H9 (cell line): ENCODE data around the gene GOLGA6L4. TPM values are rescaled to one million over a fixed set of nuclear protein-coding genes. Genes with fewer than 3 reads are reported as not detected.
"Not testable (repeated sequence)": the region's sequence is repeated elsewhere in the genome, so short reads cannot be mapped to it uniquely, and the experiment has no call there.

ENCODE experiments used
- DNase-seq: peaks from one replicate; pipeline ENCODE4 v3.0.0-alpha.2; 2017
- H2AFZ ChIP-seq: one replicate; pipeline ENCODE4 v1.6.1; 2013; ENCODE audit warnings: mild to moderate bottlenecking, low read length, control low read depth, moderate library complexity
- H2AK5ac ChIP-seq: 2 replicates; pipeline ENCODE4 v1.6.1; 2013; ENCODE audit warnings: low read length, control low read depth, mixed read lengths; ENCODE audit not compliant: insufficient read length
- H2BK120ac ChIP-seq: one replicate; pipeline ENCODE4 v1.6.1; 2013; ENCODE audit warnings: low read depth, mild to moderate bottlenecking, low read length, control low read depth, inconsistent platforms; ENCODE audit not compliant: poor library complexity, severe bottlenecking
- H2BK12ac ChIP-seq: 2 replicates; pipeline ENCODE4 v1.6.1; 2013; ENCODE audit warnings: low read length, control low read depth, mixed read lengths, low read depth; ENCODE audit not compliant: insufficient read length
- H2BK15ac ChIP-seq: 2 replicates; pipeline ENCODE4 v1.6.1; 2013; ENCODE audit warnings: low read depth, low read length, control low read depth
- H2BK20ac ChIP-seq: one replicate; pipeline ENCODE4 v1.6.1; 2013; ENCODE audit warnings: low read depth, mild to moderate bottlenecking, low read length, control low read depth, inconsistent platforms; ENCODE audit not compliant: poor library complexity, severe bottlenecking
- H2BK5ac ChIP-seq: 2 replicates; pipeline ENCODE4 v1.6.1; 2013; ENCODE audit warnings: low read length, control low read depth, mixed read lengths; ENCODE audit not compliant: insufficient read length
- H3K14ac ChIP-seq: 2 replicates; pipeline ENCODE4 v1.6.1; 2013; ENCODE audit warnings: low read length, control low read depth; ENCODE audit not compliant: insufficient read depth
- H3K18ac ChIP-seq: 2 replicates; pipeline ENCODE4 v1.6.1; 2013; ENCODE audit warnings: low read depth, mild to moderate bottlenecking, mixed read lengths, low read length, control low read depth; ENCODE audit not compliant: insufficient read length
- H3K23ac ChIP-seq: 2 replicates; pipeline ENCODE4 v1.6.1; 2013; ENCODE audit warnings: low read length, control low read depth, mixed read lengths, low read depth; ENCODE audit not compliant: insufficient read length
- H3K23me2 ChIP-seq: 2 replicates; pipeline ENCODE4 v1.6.1; 2013; ENCODE audit warnings: low read depth, mild to moderate bottlenecking, mixed read lengths, low read length, control low read depth; ENCODE audit not compliant: insufficient read length, poor library complexity, severe bottlenecking
- H3K27ac ChIP-seq: 2 replicates; pipeline ENCODE4 v1.5.1; 2013; ENCODE audit warnings: low read length, control low read depth, mixed read lengths, low read depth; ENCODE audit not compliant: insufficient read length
- H3K27me3 ChIP-seq: 2 replicates; pipeline ENCODE4 v1.6.1; 2013; ENCODE audit warnings: low read length, control low read depth, inconsistent platforms; ENCODE audit not compliant: insufficient read depth
- H3K4ac ChIP-seq: 2 replicates; pipeline ENCODE4 v1.6.1; 2013; ENCODE audit warnings: low read depth, mild to moderate bottlenecking, control low read depth, inconsistent platforms, low read length, moderate library complexity
- H3K4me1 ChIP-seq: 2 replicates; pipeline ENCODE4 v1.6.1; 2013; ENCODE audit warnings: low read length, control low read depth, inconsistent platforms; ENCODE audit not compliant: insufficient read depth
- H3K4me2 ChIP-seq: 2 replicates; pipeline ENCODE4 v1.6.1; 2013; ENCODE audit warnings: low read length, control low read depth, mixed read lengths; ENCODE audit not compliant: insufficient read length, insufficient read depth
- H3K56ac ChIP-seq: 2 replicates; pipeline ENCODE4 v1.6.1; 2013; ENCODE audit warnings: low read depth, mild to moderate bottlenecking, mixed read lengths, low read length, control low read depth; ENCODE audit not compliant: insufficient read length
- H3K79me1 ChIP-seq: 2 replicates; pipeline ENCODE4 v1.6.1; 2013; ENCODE audit warnings: low read depth, mild to moderate bottlenecking, moderate library complexity, low read length, control low read depth, inconsistent platforms; ENCODE audit not compliant: insufficient read depth, poor library complexity, severe bottlenecking
- H3K79me2 ChIP-seq: 2 replicates; pipeline ENCODE4 v1.6.1; 2013; ENCODE audit warnings: low read length, control low read depth, inconsistent platforms; ENCODE audit not compliant: insufficient read depth
- H3K9ac ChIP-seq: 2 replicates; pipeline ENCODE4 v1.6.1; 2013; ENCODE audit warnings: low read length, control low read depth, mixed read lengths; ENCODE audit not compliant: insufficient read length; ENCODE audit errors: extremely low read depth
- H3K9me3 ChIP-seq: one replicate; pipeline ENCODE4 v1.6.1; 2013; ENCODE audit warnings: low read depth, low read length, inconsistent platforms; ENCODE audit not compliant: control insufficient read depth
- H3T11ph ChIP-seq: one replicate; pipeline ENCODE4 v1.6.1; 2013; ENCODE audit warnings: mild to moderate bottlenecking, low read length, control low read depth, inconsistent platforms
- H4K20me1 ChIP-seq: one replicate; pipeline ENCODE4 v1.6.1; 2013; ENCODE audit not compliant: control insufficient read depth, insufficient read length, insufficient read depth
- H4K5ac ChIP-seq: 2 replicates; pipeline ENCODE4 v1.6.1; 2013; ENCODE audit warnings: low read depth, mild to moderate bottlenecking, mixed read lengths, low read length, control low read depth; ENCODE audit not compliant: insufficient read length
- H4K8ac ChIP-seq: replicated peaks from 2 replicates; pipeline ENCODE4 v1.6.1; 2013; ENCODE audit warnings: low read length, control low read depth, mixed read lengths, low read depth; ENCODE audit not compliant: insufficient read length
- H4K91ac ChIP-seq: 2 replicates; pipeline ENCODE4 v1.6.1; 2013; ENCODE audit warnings: low read depth, mild to moderate bottlenecking, moderate library complexity, mixed read lengths, low read length, control low read depth; ENCODE audit not compliant: insufficient read length
- H3K27ac Mint-ChIP-seq, 3 experiments: 2 replicates in 2 of 3; 3 replicates in 1 of 3; pipeline ENCODE4 v1.8.0; 2020 to 2021; ENCODE audit warnings: mixed read lengths in 3 of 3, mild to moderate bottlenecking in 1 of 3, moderate library complexity in 1 of 3
- H3K27me3 Mint-ChIP-seq: 2 replicates; pipeline ENCODE4 v1.8.0; 2021; ENCODE audit warnings: low read depth, mild to moderate bottlenecking, moderate library complexity, mixed read lengths
- H3K36me3 Mint-ChIP-seq, 3 experiments: 2 replicates in 2 of 3; 3 replicates in 1 of 3; pipeline ENCODE4 v1.8.0; 2020 to 2021; ENCODE audit warnings: low read depth in 3 of 3, mixed read lengths in 3 of 3; ENCODE audit not compliant: insufficient read depth in 1 of 3
- H3K4me1 Mint-ChIP-seq, 2 experiments: 2 replicates each; pipeline ENCODE4 v1.8.0; 2020; ENCODE audit warnings: mixed read lengths in 2 of 2
- H3K4me3 Mint-ChIP-seq, 2 experiments: 2 replicates in 1 of 2; 3 replicates in 1 of 2; pipeline ENCODE4 v1.8.0; 2020 to 2021; ENCODE audit warnings: mild to moderate bottlenecking in 2 of 2, mixed read lengths in 2 of 2, moderate library complexity in 1 of 2
- H3K9me3 Mint-ChIP-seq, 2 experiments: 2 replicates in 1 of 2; 3 replicates in 1 of 2; pipeline ENCODE4 v1.8.0; 2020; ENCODE audit warnings: mild to moderate bottlenecking in 2 of 2, mixed read lengths in 2 of 2, moderate library complexity in 1 of 2
- WGBS: extraction: QIAGEN DNeasy Blood & Tissue Kit; methylation state at CpG from one replicate; pipeline ENCODE4 v1.1.7; 2013; ENCODE audit warnings: missing lambda C conversion rate, low lambda C conversion rate, mixed read lengths; ENCODE audit not compliant: insufficient read length; ENCODE audit errors: extremely low coverage; 5-methylcytosine and 5-hydroxymethylcytosine counted together
- total RNA-seq: library from RNA; stranded (reverse); gene quantifications from 2 replicates; pipeline ENCODE4 v1.2.1, GENCODE V29; 2021

Gene GOLGA6L4
- total RNA-seq, 1 experiment from 2014 or later = 1.2 TPM

- not testable (repeated sequence) for H3K27me3 Mint-ChIP-seq, H3K79me1 ChIP-seq, H3K56ac ChIP-seq, H3K36me3 Mint-ChIP-seq, DNase-seq, H4K8ac ChIP-seq, H4K91ac ChIP-seq, H3K9ac ChIP-seq, H3K23me2 ChIP-seq, H2BK15ac ChIP-seq, H2BK12ac ChIP-seq, H3K27ac ChIP-seq, H3K23ac ChIP-seq, H3K27me3 ChIP-seq, H3K9me3 ChIP-seq, H4K5ac ChIP-seq, H2BK20ac ChIP-seq, H2AFZ ChIP-seq, H4K20me1 ChIP-seq, H2BK5ac ChIP-seq, H3K4me2 ChIP-seq, H3K4me1 ChIP-seq, H2BK120ac ChIP-seq, H3K4ac ChIP-seq, H3K4me1 Mint-ChIP-seq, H3K9me3 Mint-ChIP-seq, H3K4me3 Mint-ChIP-seq, H3K27ac Mint-ChIP-seq, H3T11ph ChIP-seq, H3K14ac ChIP-seq, H3K79me2 ChIP-seq, H2AK5ac ChIP-seq, H3K18ac ChIP-seq
- WGBS = no CpG with 5 or more reads among the region's 8 CpGs
Measured at GRCh38 chr15:84195603-84196002, 40.0 kb upstream of the GOLGA6L4 start.

GRCh38 chr15:84196530-84197188 is 38.9 kb upstream of the GOLGA6L4 start:
- H3T11ph ChIP-seq, H3K18ac ChIP-seq, H2AK5ac ChIP-seq, H3K4me1 ChIP-seq, H3K4me1 Mint-ChIP-seq, H2BK5ac ChIP-seq, H3K27me3 ChIP-seq, H3K9me3 Mint-ChIP-seq, H4K91ac ChIP-seq, H2AFZ ChIP-seq, H2BK15ac ChIP-seq, H3K4me2 ChIP-seq, H3K4ac ChIP-seq, H3K23ac ChIP-seq, H3K36me3 Mint-ChIP-seq, H3K56ac ChIP-seq, H3K27ac ChIP-seq, H2BK12ac ChIP-seq, H3K27me3 Mint-ChIP-seq, H4K8ac ChIP-seq, H3K27ac Mint-ChIP-seq, H4K5ac ChIP-seq, H3K14ac ChIP-seq, H3K9ac ChIP-seq, H3K79me2 ChIP-seq, H3K23me2 ChIP-seq, H4K20me1 ChIP-seq, H3K4me3 Mint-ChIP-seq, H3K79me1 ChIP-seq, H2BK120ac ChIP-seq, H2BK20ac ChIP-seq, DNase-seq, H3K9me3 ChIP-seq: not testable (repeated sequence)
- no CpG with 5 or more reads among the region's 14 CpGs for WGBS
